Keratinocyte (primary cell): ENCODE measurements around the gene GBA3.

Source experiments
- CTCF ChIP-seq, 3 experiments: IDR thresholded peaks in 1 of 3; conservative IDR thresholded peaks in 1 of 3; optimal IDR thresholded peaks in 1 of 3; 2 replicates in 2 of 3; 3 replicates in 1 of 3; pipeline versions ENCODE3 to v1.5.1; 2011; ENCODE audit warnings: low read length in 3 of 3, mild to moderate bottlenecking in 3 of 3, moderate library complexity in 2 of 3, control low read depth in 1 of 3, inconsistent platforms in 1 of 3; ENCODE audit not compliant: insufficient read depth in 2 of 3; ENCODE audit errors: extremely low read depth in 1 of 3
- EZH2 ChIP-seq: IDR thresholded peaks from one replicate; pipeline ENCODE4 v1.6.1; 2012; ENCODE audit warnings: inconsistent platforms, mild to moderate bottlenecking, low read length, moderate library complexity

GRCh38 chr4:22670956-22671355 lies 21.8 kb upstream of the GBA3 start:
- TF ChIP-seq CTCF (optimal IDR thresholded peaks at IDR 0.05 in 1 of 3, IDR thresholded peaks at IDR 0.05 in 1 of 3, conservative IDR thresholded peaks at IDR 0.05 in 1 of 3; ENCODE audit: extremely low read depth in 1 of 3, insufficient read depth in 2 of 3, low read length in 3 of 3) (no peak), EZH2 (no peak)
